ENCODE measurements around the gene ABCD1.
"Not testable (repeated sequence)": the region's sequence is repeated elsewhere in the genome, so short reads cannot be mapped to it uniquely, and the experiment has no call there.

The ABCD1 gene

DNA sequence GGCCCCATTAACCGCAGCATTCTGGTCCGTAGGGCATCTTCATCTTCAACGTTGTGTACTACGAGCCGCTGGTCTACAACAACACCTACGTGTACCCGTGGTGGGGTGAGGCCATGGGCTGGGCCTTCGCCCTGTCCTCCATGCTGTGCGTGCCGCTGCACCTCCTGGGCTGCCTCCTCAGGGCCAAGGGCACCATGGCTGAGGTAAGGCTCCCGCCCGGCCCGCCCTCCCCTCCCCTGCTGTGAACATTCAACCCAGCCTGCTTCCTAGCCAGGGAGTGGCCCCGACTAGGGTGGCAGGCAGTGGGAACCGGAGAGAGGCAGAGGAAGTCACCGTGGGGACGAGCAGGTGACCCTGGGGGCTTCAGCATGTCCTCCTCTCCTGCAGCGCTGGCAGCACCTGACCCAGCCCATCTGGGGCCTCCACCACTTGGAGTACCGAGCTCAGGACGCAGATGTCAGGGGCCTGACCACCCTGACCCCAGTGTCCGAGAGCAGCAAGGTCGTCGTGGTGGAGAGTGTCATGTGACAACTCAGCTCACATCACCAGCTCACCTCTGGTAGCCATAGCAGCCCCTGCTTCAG, 29.9 kb upstream of the ABCD1 start:
- FAIRE-seq = no peak

DNA sequence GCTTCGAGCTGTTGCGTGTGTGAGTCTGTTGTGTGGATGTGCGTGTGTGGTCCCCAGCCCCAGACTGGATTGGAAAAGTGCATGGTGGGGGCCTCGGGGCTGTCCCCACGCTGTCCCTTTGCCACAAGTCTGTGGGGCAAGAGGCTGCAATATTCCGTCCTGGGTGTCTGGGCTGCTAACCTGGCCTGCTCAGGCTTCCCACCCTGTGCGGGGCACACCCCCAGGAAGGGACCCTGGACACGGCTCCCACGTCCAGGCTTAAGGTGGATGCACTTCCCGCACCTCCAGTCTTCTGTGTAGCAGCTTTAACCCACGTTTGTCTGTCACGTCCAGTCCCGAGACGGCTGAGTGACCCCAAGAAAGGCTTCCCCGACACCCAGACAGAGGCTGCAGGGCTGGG, 28.6 kb upstream of the ABCD1 start:
- no peak for FAIRE-seq

DNA sequence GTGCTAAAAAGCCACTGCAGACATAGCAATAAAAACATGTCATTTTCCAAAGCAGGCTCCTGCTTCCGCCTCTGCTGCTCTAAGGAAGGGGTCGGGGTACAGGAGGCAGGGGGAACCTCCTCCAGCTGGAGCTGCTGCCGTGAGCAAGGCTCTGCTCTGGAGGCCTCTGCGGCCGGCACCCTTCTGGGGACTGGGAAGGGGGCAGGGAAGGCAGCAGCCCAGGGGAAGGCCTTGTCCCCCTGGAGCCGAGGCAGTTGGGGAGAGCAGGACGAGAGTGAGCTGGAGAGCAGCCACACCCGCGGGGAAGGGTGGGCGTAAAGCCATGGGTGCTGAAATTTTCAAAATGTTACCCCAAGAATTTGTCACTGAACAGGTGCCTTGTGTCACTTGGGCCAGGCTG, 28.1 kb upstream of the ABCD1 start:
- not testable (repeated sequence) for FAIRE-seq

DNA sequence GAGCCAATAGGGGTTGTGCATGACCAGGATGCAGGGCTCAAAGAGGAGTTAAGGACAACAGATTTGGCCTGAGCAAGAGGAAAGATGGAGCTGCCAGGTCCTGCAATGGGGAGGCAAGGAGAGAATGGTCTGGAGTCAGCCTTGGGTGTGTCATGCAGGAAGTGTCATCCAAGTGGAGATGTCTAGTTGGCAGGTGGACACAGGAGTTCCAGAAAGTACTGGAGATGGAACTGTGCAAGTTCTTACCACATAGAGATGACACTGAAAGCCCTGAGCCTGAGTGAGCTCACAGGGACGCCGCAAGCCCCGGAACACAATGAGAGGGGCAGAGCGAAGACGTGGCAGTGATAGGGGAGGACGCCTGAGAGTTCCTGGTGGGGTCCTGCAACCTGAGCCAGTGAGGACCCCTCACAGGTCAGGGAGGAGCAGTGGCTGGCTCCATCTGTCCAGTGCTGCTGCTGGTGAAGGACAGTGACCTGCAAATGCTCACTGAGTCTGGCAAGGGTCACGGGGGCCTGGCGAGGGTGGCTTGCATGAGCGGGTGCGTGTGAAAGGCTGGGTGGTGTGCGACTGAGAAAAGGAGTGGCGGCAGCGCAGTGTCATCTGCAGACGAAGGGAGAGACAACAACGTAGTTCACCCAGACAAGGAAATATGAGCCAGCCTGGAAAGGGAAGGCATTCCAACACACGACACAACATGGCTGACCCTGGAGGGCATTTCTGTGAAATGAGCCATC, 27.5 kb upstream of the ABCD1 start:
- not testable (repeated sequence) for FAIRE-seq

DNA sequence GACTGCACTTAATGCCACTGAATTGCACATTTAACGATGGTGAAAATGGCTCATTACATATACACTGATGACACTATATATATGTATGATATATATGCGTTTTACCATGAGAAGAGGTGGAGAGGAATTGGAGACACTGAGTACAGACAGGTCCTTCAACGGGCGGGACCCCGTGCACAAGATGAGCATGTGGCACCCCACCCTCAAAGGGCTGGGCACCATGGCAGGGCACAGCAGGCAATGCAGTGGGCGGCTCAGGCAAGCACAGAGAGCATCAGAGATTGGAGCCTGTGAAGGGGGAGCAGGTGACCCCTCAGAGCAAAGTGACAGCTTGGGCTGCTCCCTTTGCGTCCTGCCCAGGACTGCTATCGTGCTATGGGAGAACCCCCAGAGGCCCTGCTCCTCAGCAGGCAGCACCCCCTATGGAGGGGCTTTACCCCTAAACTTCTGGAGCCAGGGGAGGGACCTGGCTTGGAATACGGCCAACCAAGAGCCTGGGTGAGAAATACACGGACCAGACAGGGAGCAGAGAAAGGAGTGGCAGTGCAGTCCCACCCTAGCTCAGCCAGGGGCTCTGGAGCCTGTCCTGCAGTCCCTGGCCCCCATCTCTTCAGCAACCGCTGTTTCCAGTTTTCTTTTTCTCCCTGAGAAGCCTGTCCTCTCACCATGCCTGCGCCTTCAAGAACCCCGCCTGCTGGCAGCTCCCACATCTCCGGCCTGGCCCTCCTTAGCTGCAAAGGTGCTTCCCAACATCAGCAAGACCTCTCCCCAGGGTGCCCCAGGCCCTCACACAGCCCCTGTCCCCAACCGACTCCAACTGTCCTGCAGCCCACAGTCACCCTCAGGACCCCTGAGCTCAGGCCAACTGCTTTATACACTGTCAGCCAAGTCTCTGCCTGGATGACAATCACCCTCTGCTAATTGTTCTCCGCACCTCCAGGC, 26.5 kb upstream of the ABCD1 start:
- no peak for FAIRE-seq

DNA sequence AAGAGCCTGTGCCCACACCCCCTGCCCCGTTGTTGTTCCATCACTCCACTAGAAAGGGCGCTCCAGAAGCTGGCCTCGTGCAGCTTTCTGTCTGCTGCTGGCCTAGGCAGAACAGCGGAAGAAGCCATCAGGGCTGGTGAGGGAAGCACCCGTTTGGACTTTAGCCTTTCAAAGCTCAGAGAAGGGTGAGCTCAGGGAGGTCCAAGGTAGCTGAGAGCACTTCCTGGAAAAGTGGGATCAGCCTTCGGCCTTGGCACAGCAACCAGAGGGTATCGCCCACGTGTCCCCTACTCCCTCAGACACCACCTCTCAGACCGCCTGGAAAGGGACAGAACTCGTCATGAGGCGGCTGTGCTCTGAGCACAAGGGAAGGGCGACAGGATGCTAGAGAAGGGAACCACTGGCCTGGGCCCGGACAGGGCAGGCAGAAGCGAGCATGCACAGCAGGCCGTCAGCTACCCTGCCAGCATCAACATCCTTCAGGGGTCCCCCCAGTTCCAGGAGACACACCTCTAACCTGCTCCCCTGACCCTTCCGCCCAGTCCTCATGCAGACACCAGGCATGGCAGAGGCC, 25.4 kb upstream of the ABCD1 start:
- not testable (repeated sequence) for FAIRE-seq

DNA sequence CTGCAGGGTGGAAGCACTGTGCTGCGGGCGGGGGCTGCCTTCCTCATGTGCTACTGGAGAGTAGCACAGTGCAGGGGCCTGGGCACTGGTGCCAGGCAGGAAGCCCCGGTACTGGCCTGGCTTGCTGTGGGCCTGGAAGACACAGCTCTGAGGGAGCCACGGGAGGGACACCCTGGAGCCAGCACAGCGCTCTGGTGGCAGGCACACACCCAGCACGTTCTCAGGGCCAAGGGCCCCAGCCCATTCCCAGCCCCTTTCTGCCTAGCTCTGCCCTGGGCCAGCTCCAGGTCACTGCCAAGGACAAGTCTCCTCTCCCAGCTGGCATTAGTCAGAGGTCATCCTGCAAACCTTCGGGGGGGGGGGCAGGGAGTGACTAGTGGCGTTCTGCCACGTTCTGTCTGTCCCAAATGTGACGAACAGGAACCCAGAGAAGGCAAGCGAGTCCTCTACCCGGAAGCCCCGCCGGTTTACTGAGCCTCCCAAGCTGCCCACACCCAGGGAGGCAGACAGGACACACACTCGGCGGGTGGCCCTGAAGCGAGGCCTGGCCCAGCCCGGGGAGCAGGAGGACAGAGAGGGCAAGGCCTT, 24.8 kb upstream of the ABCD1 start:
- FAIRE-seq = not testable (repeated sequence)

DNA sequence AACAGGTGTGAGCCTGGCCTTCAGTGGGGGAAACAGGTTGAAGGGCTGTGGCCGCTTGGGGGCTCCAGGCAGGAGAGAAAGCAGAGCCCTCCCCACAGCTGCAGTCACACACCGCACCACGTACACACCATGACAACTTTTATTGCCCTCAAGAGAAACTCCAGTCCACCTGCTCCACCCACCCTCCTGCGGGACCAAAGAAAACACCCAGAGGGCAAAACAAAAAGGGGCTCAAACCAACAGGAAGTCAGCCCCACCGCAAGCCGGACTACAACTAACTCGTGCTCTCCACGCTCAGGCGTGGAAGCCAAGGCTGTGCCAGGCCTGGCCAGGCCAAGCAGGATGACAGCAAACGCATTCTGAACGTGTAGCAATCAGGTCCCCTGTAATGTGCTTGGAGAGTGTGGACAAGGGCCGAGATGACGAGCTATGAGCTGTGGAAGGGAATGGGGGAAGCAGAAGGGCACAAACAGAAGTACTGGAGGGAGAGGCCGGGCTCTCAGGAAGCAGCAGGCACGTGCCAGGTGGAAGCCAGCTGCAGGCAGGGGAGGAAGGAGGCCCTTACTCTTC, 24.2 kb upstream of the ABCD1 start:
- no peak for FAIRE-seq

DNA sequence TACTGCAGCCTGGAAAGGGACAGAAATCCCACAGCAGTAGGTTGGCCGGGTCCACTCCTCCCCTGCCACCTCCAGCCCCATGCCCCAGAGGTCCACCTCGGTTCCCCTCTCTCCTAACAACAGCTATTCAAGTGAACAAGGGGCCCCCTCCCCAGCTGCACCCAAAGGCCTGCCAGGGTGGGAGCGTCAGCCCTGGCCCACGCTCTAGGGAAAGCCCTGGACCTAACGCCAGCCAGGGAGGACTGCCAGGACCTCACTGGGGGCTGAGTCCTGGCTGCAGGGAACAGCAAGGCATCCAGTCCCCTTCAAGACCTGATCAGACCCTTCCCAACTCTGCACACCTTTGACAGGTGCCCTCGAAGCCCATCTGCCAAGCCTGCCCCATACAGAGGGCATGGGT, 23.7 kb upstream of the ABCD1 start:
- no peak for FAIRE-seq

DNA sequence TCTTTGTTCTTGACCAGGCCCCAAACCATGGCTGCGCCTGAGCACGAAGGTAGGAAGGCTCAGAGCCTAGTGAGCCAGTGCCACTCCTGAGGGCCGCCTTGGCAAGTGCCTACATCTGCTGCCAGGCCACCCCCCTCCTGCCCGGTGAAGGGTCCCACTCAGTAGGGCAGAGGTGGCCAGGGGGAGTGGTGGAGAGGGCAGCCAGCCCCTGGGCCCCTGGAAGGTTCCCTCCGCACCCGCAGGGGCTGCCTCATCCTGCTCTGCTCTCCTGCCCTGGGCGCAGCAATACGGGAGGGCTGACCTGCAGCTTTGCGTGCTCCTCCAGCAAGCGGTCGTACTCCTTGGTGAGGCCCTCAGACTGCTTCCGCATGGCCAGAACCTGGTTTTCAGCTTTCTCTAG, 22.9 kb upstream of the ABCD1 start:
- no peak for FAIRE-seq

DNA sequence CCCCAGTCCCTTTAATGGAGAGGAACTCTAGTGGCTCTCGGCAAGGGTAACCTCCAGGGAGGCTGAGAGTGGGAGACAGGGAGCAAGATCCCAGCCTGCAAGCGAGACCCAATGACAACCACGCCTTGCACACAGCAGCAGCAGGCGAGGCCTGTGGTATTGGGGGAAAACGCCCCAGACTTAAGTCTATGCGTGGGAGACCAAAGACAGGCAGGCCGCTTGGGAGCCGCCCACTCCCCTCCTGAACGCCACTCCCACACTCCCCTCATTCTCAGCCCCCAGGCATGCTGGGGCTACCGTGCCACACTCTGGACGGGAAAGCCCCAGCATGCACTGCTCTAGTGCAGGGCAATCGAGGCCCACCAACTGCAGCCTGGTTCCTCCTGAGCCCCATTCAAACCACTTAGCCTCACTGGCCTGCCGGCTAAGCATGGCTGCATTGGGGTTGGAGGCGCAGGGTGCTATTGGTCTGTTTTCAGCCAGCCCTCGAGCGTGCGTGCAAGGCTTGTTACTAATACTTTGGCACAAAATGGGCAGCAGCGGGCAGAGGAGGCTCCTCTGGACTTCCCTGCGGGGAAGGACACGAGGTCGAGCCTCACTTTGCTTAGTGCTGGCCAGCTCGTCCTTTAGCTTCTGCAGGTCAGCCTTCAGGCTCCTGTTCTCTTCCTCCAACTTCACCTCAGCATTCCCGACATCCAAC, 22.2 kb upstream of the ABCD1 start:
- no peak for FAIRE-seq

DNA sequence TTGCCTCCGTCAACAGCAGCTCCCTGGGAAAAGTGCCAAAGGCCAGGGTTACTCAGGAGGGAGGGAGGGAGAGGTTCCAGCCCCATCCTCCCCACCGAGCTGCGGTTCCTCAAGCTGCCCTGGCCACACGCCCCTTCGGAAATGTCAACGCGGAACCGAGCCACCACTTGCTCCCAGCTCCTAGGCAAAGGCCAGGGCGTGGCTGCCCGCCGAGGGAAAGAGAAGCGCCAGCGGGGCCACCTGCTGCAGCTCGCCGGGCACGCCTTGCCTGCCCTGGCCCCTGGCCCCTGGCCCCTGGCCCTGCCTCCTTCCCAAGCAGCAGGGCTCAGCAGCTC, 21.7 kb upstream of the ABCD1 start:
- FAIRE-seq = no peak

DNA sequence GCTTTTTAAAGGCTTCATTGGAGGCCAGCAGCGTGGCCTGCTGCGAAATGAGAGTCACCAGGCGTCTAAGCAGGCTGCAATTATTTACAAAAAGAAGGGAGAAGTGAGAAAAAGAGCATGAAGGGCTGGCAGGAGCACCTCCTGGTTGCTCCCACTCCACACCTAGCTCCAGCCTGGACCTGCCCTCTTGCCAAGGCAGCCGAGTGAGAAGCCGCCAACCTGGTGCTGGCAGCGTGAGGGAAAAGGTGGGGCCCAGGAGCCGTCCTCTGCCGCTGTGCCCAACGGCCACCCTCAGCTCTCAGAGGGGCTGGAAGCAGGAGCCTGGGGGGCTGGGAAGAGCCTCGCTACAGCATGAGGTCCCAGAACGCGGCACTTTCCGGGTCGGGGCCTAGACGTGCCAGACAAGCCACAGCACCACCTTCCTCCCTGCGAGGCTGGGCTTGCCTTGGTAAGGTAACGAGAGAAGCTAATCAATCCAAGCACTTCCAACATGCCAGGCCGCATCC, 20.6 kb upstream of the ABCD1 start:
- FAIRE-seq = no peak

DNA sequence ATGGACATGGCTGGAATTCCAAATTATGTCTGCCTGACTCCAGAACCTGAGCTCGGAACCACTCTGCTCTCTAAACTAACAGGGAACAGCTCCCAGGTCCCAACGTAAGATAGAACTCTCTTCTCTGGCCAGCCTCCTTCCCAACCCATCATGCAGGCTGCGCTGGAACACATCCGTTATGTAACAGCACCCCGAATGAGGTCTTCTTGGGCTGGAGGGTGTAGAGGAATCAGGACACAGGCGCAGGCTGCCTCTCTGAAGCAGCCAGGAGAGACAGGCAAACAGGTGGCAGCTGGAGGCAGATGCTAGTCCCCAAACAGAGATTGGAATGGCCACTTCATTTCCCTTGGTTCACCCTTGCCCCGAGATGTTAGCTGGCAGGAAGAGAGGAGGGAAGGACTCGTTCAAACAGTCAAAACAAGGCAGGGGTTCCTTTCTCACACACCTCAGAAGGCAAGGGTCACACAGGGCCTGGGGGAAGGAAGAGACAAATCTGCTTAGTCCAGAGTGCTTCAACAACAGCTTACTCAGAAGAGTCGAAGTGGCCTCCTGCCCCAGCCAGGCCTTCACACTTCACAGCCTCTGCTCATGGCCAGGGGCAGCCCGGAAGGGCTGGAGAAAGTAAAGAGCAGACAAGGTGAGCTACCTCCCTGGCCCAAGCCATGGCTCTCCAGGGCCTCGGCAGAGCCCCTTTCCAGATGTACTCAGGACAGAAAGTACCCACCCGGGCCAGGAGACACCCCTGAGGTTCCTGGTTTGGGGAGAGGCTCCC, 19.8 kb upstream of the ABCD1 start:
- not testable (repeated sequence) for FAIRE-seq

DNA sequence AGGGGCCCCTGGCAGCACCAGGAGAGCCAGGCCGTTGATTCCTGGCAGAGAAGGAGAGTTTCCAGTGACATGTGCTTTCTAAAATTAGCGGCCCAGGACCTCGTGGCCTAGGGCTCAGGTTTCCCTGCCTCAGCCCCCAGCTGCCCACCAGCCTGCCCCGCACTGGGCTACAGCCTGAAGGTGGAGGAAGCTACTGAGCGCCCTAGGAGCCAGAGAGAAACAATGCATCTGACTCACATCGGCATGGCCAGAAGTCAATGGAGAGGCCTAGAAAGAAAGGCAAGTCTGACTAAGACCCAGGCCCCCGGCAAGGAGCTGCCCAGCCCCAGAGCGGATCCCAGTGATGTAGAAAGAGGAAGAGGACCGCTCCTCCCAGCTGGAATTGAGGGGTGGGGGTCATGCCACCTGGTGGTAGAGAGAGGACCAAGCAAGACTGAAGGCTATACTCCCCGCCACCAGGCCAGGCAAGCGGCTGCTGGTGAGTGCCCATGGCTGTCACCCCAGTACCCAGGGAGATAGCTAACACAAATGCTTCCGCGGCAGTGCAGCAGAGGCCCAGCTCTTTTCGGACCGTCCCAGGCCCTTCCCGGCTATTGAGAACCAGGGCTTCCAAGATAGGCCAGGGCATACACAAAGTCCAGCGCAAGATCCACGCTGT, 19.1 kb upstream of the ABCD1 start:
- not testable (repeated sequence) for FAIRE-seq

DNA sequence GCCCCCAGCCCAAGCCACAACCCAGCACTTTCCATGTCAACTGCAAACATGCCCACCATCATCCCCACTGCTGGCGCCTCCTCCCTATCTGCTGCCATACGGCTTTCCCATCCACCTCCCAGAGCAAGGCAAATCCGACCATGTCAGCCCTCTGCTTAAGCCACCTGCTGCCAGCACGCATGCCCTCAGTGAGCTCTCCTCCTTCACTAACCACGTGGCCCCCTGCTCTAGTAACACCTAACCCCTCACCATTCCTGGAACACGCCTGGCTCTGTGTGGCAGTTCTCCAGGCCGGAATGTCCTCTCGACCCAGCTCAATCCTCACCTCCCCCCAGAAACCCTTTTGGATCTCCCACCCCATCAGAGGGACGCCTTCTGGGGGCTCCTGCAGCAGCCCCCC, 17.9 kb upstream of the ABCD1 start:
- no peak for FAIRE-seq

DNA sequence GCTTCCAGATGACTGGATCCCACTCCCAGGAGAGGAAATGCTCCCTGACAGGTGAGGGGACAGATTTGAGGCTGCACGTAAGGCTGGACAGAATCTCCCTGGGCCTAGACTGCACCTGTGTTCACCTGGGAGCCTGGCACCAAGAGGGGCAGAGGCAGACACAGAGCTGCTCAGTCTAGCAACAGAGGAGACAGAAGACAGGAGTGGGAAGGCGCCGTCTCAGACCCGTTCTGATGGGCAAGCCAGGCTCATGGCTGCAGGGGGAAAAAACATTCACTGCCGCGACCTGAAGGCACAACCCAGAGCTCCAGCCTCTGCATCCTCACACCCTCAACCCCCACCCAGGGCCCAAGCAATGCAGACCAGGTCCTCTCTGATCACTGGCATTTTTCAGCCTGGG, 17.2 kb upstream of the ABCD1 start:
- no peak for FAIRE-seq

DNA sequence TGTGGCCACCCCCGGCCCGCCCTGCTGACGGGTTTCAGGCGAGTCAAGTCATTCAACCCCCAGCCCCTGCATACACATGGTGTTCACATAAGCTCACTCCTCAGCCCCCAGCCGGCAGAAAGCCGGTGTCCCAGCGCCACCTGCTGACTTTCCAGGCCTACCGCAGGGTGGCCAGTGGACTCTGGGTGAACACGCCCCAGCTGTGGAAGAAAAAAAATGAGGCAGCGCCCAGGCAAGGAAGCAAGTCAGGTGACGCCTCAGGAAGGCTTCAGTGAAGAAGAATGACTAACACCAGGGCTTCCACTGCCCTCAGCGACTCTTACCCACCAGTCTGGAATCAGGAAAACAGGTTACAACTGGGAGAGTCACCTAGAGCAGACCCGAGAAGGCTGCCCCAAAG, 16.2 kb upstream of the ABCD1 start:
- no peak for FAIRE-seq

DNA sequence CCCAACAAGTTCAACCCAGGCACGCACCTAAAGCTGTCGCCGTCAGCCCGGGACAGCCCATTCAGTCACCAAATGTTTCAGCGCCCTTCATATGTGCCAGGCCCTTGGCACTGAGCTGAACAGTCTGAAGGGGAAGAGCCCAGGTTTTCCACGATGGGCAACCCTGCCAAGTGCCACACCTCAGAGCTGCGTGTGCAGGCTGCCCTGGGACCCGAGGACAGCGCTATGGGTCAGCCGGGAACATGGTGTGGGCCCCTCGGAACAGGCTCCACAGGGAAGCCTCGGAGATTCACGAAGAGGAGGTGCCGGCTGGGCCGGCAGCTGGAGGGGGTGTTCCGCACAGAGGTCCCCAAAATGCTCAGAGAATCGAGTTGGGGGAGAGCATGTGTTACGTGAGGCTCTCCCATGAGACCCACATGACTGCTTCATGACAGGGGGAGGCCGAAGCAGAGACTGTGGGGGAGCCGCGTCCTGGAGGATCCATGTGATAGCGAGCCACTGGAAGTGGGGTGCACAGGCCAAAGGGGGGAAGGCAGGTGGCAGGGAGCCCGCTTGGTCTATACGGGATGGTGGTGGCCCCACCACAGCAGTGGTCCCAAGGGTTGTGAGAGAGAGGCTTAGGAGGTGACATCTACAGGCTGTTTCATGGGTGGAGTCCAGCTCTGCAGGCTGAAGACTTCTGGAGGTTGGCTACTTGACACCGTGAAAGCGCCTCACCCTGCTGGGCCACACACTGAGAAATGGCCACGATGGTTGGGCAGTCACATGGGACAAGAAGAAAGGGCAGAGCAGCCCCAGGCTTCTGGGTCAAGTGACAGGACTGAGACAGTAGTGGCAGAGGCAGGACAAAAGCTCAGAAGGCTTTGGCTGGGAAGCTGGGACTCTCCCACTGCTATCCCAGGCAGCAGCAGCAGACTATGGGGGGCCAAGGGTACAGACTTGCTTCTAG, 14.7 kb upstream of the ABCD1 start:
- FAIRE-seq = no peak
